Measurements from ENCODE around the gene MPP2. TPM values are rescaled to one million over a fixed set of nuclear protein-coding genes. Genes with fewer than 3 reads are reported as not detected.

Gene MPP2
- total RNA-seq, 2 experiments from 2014 or later, result 3.5 to 4.0 TPM

- ChIA-PET CTCF (no interaction called here), POLR2A (no interaction called here)
- no peaks in the 10 kb centered on the region for H3K4me1 Mint-ChIP-seq (ENCODE audit: low read depth)
- H3K4me3 ChIP-seq (ENCODE audit: low read length), result no peak overlapping the region
- TF ChIP-seq CTCF (IDR thresholded peaks at IDR 0.05), result no peak
- H3K9me3 Mint-ChIP-seq, result no peaks in the 10 kb centered on the region
- H3K36me3 ChIP-seq (ENCODE audit: insufficient read depth, low read length), result no peaks in the 10 kb centered on the region
- peaks cover 0 to 18% of the 10 kb centered on the region in 2 experiments for H3K9me3 ChIP-seq (ENCODE audit: control insufficient read depth in 1 of 2, insufficient read depth in 1 of 2, low read length in 2 of 2)
- H3K4me3 Mint-ChIP-seq, result no peak overlapping the region
- H3K27me3 ChIP-seq (ENCODE audit: control insufficient read depth in 1 of 2, insufficient read depth in 2 of 2, low read length in 2 of 2), result peaks cover 0 to 21% of the 10 kb centered on the region in 2 experiments
- peaks cover 16% of the 10 kb centered on the region for H3K27me3 Mint-ChIP-seq
- H3K27ac ChIP-seq (ENCODE audit: low read depth in 1 of 2, low read length in 2 of 2), result no peak overlapping the region
- no peaks in the 10 kb centered on the region for H3K4me1 ChIP-seq (ENCODE audit: insufficient read depth, low read length)
- DNase-seq, result no peak
- no peak for ATAC-seq (ENCODE audit: poor library complexity)
- H3K36me3 Mint-ChIP-seq (ENCODE audit: low read depth), result no peaks in the 10 kb centered on the region
- H3K27ac Mint-ChIP-seq, result no peak overlapping the region
- intact Hi-C loops (cut with DNase I, micrococcal nuclease), result no loop called here
These were observed 52.8 kb downstream of the MPP2 start for GRCh38 chr17:43854498-43854897.

GRCh38 chr17:43853546-43853945 lies 53.8 kb downstream of the MPP2 start:
- no peaks in the 10 kb centered on the region for H3K36me3 ChIP-seq (ENCODE audit: insufficient read depth, low read length)
- H3K27ac ChIP-seq (ENCODE audit: low read depth in 1 of 2, low read length in 2 of 2), result no peak overlapping the region
- peaks cover 22% of the 10 kb centered on the region for H3K27me3 Mint-ChIP-seq
- H3K4me3 Mint-ChIP-seq, result no peak overlapping the region
- DNase-seq (no peak), ATAC-seq (ENCODE audit: poor library complexity) (no peak)
- intact Hi-C loops (cut with DNase I, micrococcal nuclease), result no loop called here
- H3K9me3 ChIP-seq (ENCODE audit: control insufficient read depth in 1 of 2, insufficient read depth in 1 of 2, low read length in 2 of 2), result peaks cover 0 to 18% of the 10 kb centered on the region in 2 experiments
- no peaks in the 10 kb centered on the region for H3K4me1 Mint-ChIP-seq (ENCODE audit: low read depth)
- peaks cover 0 to 21% of the 10 kb centered on the region in 2 experiments for H3K27me3 ChIP-seq (ENCODE audit: control insufficient read depth in 1 of 2, insufficient read depth in 2 of 2, low read length in 2 of 2)
- H3K9me3 Mint-ChIP-seq, result no peaks in the 10 kb centered on the region
- no peaks in the 10 kb centered on the region for H3K4me1 ChIP-seq (ENCODE audit: insufficient read depth, low read length)
- no peaks in the 10 kb centered on the region for H3K36me3 Mint-ChIP-seq (ENCODE audit: low read depth)
- H3K27ac Mint-ChIP-seq, result no peak overlapping the region
- TF ChIP-seq CTCF (IDR thresholded peaks at IDR 0.05), result no peak
- ChIA-PET CTCF (no interaction called here), POLR2A (no interaction called here)
- H3K4me3 ChIP-seq (ENCODE audit: low read length), result no peak overlapping the region

GRCh38 chr17:43852571-43852970 lies 54.8 kb downstream of the MPP2 start:
- intact Hi-C loops (cut with DNase I, micrococcal nuclease), result no loop called here
- no peak for ATAC-seq (ENCODE audit: poor library complexity)
- H3K36me3 Mint-ChIP-seq (ENCODE audit: low read depth), result no peaks in the 10 kb centered on the region
- Histone ChIP-seq H3K27ac (ENCODE audit: low read depth in 1 of 2, low read length in 2 of 2) (no peak overlapping the region), H3K9me3 (ENCODE audit: control insufficient read depth in 1 of 2, insufficient read depth in 1 of 2, low read length in 2 of 2) (peaks cover 0 to 10% of the 10 kb centered on the region in 2 experiments), H3K36me3 (ENCODE audit: insufficient read depth, low read length) (no peaks in the 10 kb centered on the region), H3K4me3 (ENCODE audit: low read length) (no peak overlapping the region), H3K27me3 (ENCODE audit: control insufficient read depth in 1 of 2, insufficient read depth in 2 of 2, low read length in 2 of 2) (peaks cover 0 to 18% of the 10 kb centered on the region in 2 experiments), H3K4me1 (ENCODE audit: insufficient read depth, low read length) (no peaks in the 10 kb centered on the region)
- no peaks in the 10 kb centered on the region for H3K9me3 Mint-ChIP-seq
- no peaks in the 10 kb centered on the region for H3K4me1 Mint-ChIP-seq (ENCODE audit: low read depth)
- TF ChIP-seq CTCF (IDR thresholded peaks at IDR 0.05), result no peak
- no peak overlapping the region for H3K27ac Mint-ChIP-seq
- ChIA-PET CTCF (no interaction called here), POLR2A (no interaction called here)
- DNase-seq, result no peak
- peaks cover 28% of the 10 kb centered on the region for H3K27me3 Mint-ChIP-seq
- no peak overlapping the region for H3K4me3 Mint-ChIP-seq
